Cardiac fibroblast (primary cell): ENCODE results near the gene RPRD1B.
A peak's percentile ranks its signal among the peaks of the same experiment; 100 is the strongest.

ENCODE experiments used
- DNase-seq, 2 donors: peaks; one replicate each; pipeline versions ENCODE4 v3.0.0 to v3.0.0-alpha.2; 2010; ENCODE audit warnings: low read depth in 2 of 2
- H3K4me3 ChIP-seq, 2 donors: replicated peaks in 1 of 2; 1 replicate in 1 of 2; 2 replicates in 1 of 2; pipeline ENCODE4 v1.5.1; 2011; ENCODE audit warnings: low read depth in 2 of 2, low read length in 2 of 2, mild to moderate bottlenecking in 2 of 2, moderate library complexity in 1 of 2
- CTCF ChIP-seq: IDR thresholded peaks from one replicate; pipeline ENCODE4 v1.5.1; 2011; ENCODE audit warnings: low read depth, mild to moderate bottlenecking, low read length, inconsistent platforms

The RPRD1B gene

DNA sequence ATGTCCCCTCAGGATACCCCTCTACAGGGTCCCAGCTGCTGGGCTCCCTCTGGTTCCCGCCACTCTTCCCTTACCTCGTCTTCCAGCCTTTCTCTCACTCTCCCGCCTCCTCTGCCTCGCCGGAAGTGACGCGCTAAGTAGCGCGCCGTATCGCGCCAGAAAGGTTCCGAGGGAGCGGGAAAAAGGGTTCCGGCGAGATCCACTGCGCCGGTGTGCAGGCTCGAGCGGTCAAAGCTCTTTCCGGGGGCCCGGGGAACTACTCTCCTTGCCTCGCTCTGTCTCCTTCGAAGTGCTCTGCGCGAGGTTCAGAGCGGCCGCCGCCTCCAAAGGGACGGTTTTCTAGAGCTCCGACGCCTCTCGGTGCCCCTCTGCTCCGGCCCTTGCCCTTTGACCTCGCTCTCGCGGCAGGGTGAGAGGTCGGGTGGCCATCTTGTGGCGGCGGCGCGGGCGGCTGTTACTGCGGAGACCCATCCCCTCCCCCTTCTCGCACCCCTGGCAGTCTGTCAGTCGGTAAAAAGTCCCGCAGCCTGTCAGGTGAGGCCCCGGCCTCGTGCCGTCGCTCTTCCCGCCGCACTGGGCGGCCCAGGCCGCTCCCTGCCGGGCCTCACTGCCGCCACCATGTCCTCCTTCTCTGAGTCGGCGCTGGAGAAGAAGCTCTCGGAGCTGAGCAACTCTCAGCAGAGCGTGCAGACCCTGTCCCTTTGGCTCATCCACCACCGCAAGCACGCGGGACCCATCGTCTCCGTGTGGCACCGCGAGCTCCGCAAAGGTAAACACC, at the start of gene RPRD1B, which contains the start of gene TTI1:
RPRD1B (plus strand) TSS at position 417 of the 778 bp plus-strand sequence; CDS start at position 619, 202 bp downstream.
TTI1 (minus strand) TSS at position 127 of the 778 bp plus-strand sequence. CDS start 19,640 bp downstream, outside the sequence.
- peak within 1 kb of the TSS; percentile 92 to 93 for H3K4me3 ChIP-seq
- no peak for TF ChIP-seq CTCF
- peak; percentile 83 to 87 for DNase-seq

- TF ChIP-seq CTCF = no peak
- DNase-seq = no peak
- H3K4me3 ChIP-seq = no peak overlapping the region
Measured at GRCh38 chr20:37984018-37984785, 49.3 kb upstream of the RPRD1B start.

DNA sequence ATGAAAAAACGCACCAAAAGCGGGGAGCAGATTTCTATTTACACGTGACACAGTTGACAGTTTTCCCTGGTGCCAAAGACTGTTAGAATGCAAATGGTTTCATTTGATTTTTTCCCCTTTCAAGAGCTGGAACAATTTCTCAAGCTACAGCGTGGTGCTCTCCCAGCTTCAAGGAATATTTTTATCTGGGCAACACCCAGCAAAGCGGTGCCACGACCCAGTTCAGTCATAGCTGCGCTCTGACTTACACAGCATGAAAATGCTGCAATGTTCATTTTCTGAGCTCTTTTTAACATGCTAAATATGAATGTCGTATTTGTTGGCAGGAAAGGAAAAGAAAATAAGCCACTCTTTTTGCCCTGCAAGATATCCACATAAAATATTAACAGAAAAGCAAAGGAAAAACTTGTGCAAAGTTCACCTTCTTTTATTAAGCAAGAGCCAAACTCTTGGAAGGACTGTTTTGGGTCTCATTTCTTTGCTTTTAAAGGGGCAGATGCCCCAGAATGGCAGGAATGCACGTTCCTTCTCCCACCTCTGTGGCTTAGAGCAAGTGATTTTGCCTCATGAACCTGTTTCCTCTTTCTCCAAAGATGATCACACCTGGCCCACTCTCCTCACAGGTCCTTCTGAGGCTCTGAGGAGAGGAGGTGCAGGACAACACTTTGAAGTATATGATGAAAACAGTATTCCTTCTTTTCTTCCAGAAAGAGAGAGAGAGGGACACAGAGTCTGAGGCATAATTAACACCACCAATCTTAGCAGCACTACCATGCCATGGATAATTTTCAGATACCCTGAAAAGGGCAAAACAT, 47.3 kb upstream of the RPRD1B start:
- no peak for DNase-seq
- no peak for TF ChIP-seq CTCF

GRCh38 chr20:37986873-37987601, 46.5 kb upstream of the RPRD1B start:
- TF ChIP-seq CTCF = no peak
- H3K4me3 ChIP-seq = no peak overlapping the region
- DNase-seq = peak in 1 of 2 donors; percentile 39

More for the DNA sequence above, 47.3 kb upstream of the RPRD1B start:
- no peak overlapping the region for H3K4me3 ChIP-seq

DNA sequence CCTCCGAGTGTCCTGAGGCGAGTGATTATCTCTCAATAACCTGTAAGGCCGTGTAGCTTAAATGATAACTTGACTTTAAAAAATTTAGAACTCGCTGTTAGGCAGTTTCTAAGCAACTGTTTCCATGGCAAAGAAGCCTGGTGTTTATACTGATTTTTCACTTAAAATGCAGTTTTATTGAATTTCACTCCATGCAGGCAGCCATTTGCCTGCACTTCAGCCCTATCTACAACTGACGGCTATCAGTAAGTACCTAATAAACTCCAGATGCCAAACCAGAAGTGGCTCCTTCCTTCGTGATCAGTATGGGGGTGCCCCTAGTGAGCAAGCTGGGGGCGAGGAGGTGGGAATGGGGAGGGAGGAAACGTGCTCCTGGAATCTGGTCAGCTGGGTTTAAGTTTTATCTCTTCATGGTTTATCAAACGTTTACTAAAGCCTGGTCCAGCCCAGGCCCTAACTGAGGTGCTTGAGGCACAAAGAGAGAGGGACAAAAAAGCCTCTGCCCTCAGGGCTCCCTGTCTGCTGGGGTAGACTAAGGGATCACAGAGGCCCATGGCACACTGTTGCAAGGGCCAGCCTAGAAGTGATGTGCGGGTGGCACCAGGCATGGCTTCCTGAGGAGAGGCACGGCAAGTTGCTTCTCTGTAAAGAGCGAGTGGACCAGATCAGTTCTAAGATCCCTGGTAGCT, 45.8 kb upstream of the RPRD1B start:
- no peak overlapping the region for H3K4me3 ChIP-seq
- no peak for TF ChIP-seq CTCF
- no peak for DNase-seq
